HL-60 (cell line): Measurements from ENCODE around the gene RPL10A.

Source experiments
- DNase-seq, 2 experiments: peaks; one replicate each; pipeline ENCODE4 v3.0.0-alpha.2; 2010 to 2020; ENCODE audit warnings: low read depth in 1 of 2, low spot score in 1 of 2
- H3K27ac ChIP-seq: fragments of 250-450 bp; sonication (Bioruptor Pico); replicated peaks from 2 replicates; pipeline ENCODE4 v1.5.1; 2020; ENCODE audit warnings: mild to moderate bottlenecking, moderate library complexity
- H3K27me3 ChIP-seq: fragments of 250-450 bp; sonication (Bioruptor Pico); 2 replicates; pipeline ENCODE4 v1.5.1; 2021; ENCODE audit warnings: mild to moderate bottlenecking, moderate library complexity; ENCODE audit not compliant: insufficient read depth, poor library complexity, severe bottlenecking
- H3K4me3 ChIP-seq: replicated peaks from 2 replicates; pipeline ENCODE4 v1.5.1; 2011; ENCODE audit warnings: mild to moderate bottlenecking, control low read depth, low read length; ENCODE audit not compliant: insufficient read depth
- CTCF ChIP-seq: IDR thresholded peaks from one replicate; pipeline ENCODE4 v1.5.1; 2011; ENCODE audit warnings: low read length, control low read depth, inconsistent platforms; ENCODE audit not compliant: insufficient read depth
- GABPA ChIP-seq: IDR thresholded peaks from 2 replicates; pipeline ENCODE4 v1.6.1; 2012; ENCODE audit warnings: low read depth
- POLR2AphosphoS5 ChIP-seq: IDR thresholded peaks from 2 replicates; pipeline ENCODE4 v1.6.1; 2012; ENCODE audit warnings: low read depth
- REST ChIP-seq: IDR thresholded peaks from 2 replicates; pipeline ENCODE4 v1.6.1; 2012; ENCODE audit warnings: low read depth; ENCODE audit not compliant: insufficient replicate concordance
- SPI1 ChIP-seq: IDR thresholded peaks from 2 replicates; pipeline ENCODE4 v1.6.1; 2012; ENCODE audit warnings: low read depth, mild to moderate bottlenecking, borderline replicate concordance

The RPL10A gene

DNA sequence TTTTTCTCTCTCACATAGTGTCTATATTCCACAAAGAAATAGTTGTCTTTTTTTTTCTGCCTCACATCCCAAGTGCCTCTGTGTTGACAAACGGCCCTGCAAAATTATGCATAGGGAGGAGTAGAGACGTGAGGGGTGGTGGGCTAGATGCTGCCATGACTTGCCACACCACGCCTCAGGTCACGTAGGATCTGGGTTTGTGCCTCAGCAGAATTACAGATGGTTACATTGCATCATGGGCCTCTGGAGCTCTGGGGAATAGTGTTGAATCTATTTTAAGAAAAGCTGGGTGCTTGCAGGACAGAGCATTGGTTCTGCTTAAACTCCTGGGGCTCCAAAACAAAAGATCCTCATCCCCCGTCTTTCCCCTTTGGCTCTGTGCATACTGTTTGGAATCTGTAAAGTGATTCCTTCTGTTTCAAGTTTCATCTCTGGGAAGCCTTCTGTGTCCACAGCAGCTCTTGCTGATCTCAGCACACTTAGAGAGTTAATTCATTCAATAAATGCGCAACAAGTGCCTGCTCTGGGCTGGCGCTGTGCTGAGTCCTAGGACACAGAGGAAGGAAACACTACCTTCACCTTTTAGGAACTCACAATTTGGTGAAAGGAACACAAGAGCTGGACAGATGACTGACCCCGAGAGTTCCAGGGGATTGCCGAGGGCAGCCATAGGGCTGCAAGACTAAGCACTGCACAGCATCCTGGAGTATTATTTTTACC, 13.7 kb upstream of the RPL10A start:
- Histone ChIP-seq H3K27me3 (no peaks in the 10 kb centered on the region), H3K4me3 (peak overlapping the region; percentile 13), H3K27ac (0 out of 2 replicates have a peak overlapping the region, but pooled peaks have one; percentile 11)
- DNase-seq: peak in 1 of 2 experiments; percentile 48
- no peak for TF ChIP-seq GABPA
- no peak for TF ChIP-seq SPI1
- no peak for TF ChIP-seq REST
- TF ChIP-seq CTCF: no peak

- Histone ChIP-seq H3K27ac (no peak overlapping the region), H3K27me3 (no peaks in the 10 kb centered on the region), H3K4me3 (no peak overlapping the region)
- DNase-seq: no peak
- no peak for TF ChIP-seq GABPA
- no peak for TF ChIP-seq POLR2AphosphoS5
- TF ChIP-seq REST: no peak
- no peak for TF ChIP-seq SPI1
- TF ChIP-seq CTCF: no peak
Observed at GRCh38 chr6:35457907-35458306, 10.3 kb upstream of the RPL10A start.

DNA sequence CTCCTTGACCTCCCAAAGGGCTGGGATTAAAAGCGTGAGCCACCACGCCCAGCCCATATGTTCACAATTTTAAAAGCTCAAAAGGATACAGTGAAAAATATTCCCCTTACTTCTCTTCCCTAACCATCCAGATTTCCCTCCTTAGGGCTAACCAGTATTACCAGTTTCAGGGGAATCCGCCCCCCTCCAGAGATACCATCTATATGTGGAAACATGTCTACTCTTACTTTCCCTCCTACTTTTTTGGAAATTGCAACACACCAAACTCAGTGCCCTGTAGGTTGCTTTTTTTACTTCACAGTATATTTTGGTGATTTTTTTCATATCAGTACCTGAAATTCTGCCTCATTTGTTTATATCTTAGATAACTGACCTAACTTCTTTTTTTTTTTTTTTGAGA, 6.9 kb upstream of the RPL10A start:
- Histone ChIP-seq H3K27ac (no peak overlapping the region), H3K27me3 (no peaks in the 10 kb centered on the region), H3K4me3 (no peak overlapping the region)
- no peak for DNase-seq
- no peak for TF ChIP-seq SPI1
- TF ChIP-seq GABPA: no peak
- TF ChIP-seq POLR2AphosphoS5: no peak
- TF ChIP-seq CTCF: no peak
- no peak for TF ChIP-seq REST
